Liver (tissue), 9 donors: ENCODE results near the gene SLC24A3. TPM values are rescaled to one million over a fixed set of nuclear protein-coding genes. Genes with fewer than 3 reads are reported as not detected.

ENCODE experiments used
- DNase-seq: peaks from one replicate; pipeline ENCODE4 v3.0.0-alpha.2; 2017; ENCODE audit warnings: low spot score
- H3K27ac ChIP-seq, 2 donors: one replicate each; pipeline ENCODE4 v1.7.0; 2013; ENCODE audit warnings: inconsistent platforms in 2 of 2, low read length in 2 of 2, control low read depth in 1 of 2, low read depth in 1 of 2, mild to moderate bottlenecking in 1 of 2
- H3K27me3 ChIP-seq, 4 donors: one replicate each; pipeline versions ENCODE4 v1.6.1 to v1.7.0; 2013; ENCODE audit warnings: low read length in 3 of 4, inconsistent platforms in 1 of 4, mild to moderate bottlenecking in 1 of 4, moderate library complexity in 1 of 4; ENCODE audit not compliant: control insufficient read depth in 4 of 4, insufficient read depth in 4 of 4
- H3K36me3 ChIP-seq, 4 donors: one replicate each; pipeline versions ENCODE4 v1.6.1 to v1.7.0; 2013; ENCODE audit warnings: low read length in 3 of 4, mild to moderate bottlenecking in 3 of 4, low read depth in 1 of 4, moderate library complexity in 1 of 4; ENCODE audit not compliant: control insufficient read depth in 4 of 4, insufficient read depth in 3 of 4
- H3K4me1 ChIP-seq, 4 donors: one replicate each; pipeline versions ENCODE4 v1.6.1 to v1.7.0; 2013; ENCODE audit warnings: low read length in 3 of 4, mild to moderate bottlenecking in 3 of 4, moderate library complexity in 1 of 4; ENCODE audit not compliant: control insufficient read depth in 4 of 4, insufficient read depth in 4 of 4
- H3K4me3 ChIP-seq, 3 donors: one replicate each; pipeline versions ENCODE4 v1.6.1 to v1.7.0; 2013; ENCODE audit warnings: low read length in 3 of 3, control low read depth in 1 of 3, low read depth in 1 of 3, mild to moderate bottlenecking in 1 of 3
- H3K9ac ChIP-seq, 2 donors: one replicate each; pipeline ENCODE4 v1.7.0; 2013; ENCODE audit warnings: low read length in 2 of 2, mild to moderate bottlenecking in 2 of 2, moderate library complexity in 2 of 2, control low read depth in 1 of 2, low read depth in 1 of 2
- H3K9me3 ChIP-seq, 4 donors: one replicate each; pipeline versions ENCODE4 v1.6.1 to v1.7.0; 2013; ENCODE audit warnings: low read length in 3 of 4; ENCODE audit not compliant: control insufficient read depth in 4 of 4
- EGR1 ChIP-seq, 2 donors: IDR thresholded peaks; 2 replicates each; pipeline ENCODE4 v1.6.1; 2016 to 2018; ENCODE audit warnings: antibody characterized with exemption in 2 of 2, low read depth in 2 of 2
- FOXA1 ChIP-seq: IDR thresholded peaks from 2 replicates; pipeline ENCODE4 v1.6.1; 2016; ENCODE audit warnings: antibody characterized with exemption
- FOXA2 ChIP-seq: IDR thresholded peaks from 2 replicates; pipeline ENCODE4 v1.6.1; 2016; ENCODE audit warnings: antibody characterized with exemption
- GABPA ChIP-seq, 2 donors: IDR thresholded peaks in 1 of 2; conservative IDR thresholded peaks in 1 of 2; 2 replicates each; pipeline ENCODE4 v1.6.1; 2016; ENCODE audit warnings: antibody characterized with exemption in 2 of 2, mild to moderate bottlenecking in 1 of 2, moderate library complexity in 1 of 2
- HNF4G ChIP-seq: IDR thresholded peaks from 2 replicates; pipeline ENCODE4 v1.6.1; 2016; ENCODE audit warnings: antibody characterized with exemption
- JUND ChIP-seq, 2 donors: IDR thresholded peaks; 2 replicates each; pipeline ENCODE4 v1.6.1; 2016; ENCODE audit warnings: antibody characterized with exemption in 2 of 2
- NR2F2 ChIP-seq: IDR thresholded peaks from 2 replicates; pipeline ENCODE4 v1.6.1; 2016; ENCODE audit warnings: antibody characterized with exemption
- RAD21 ChIP-seq, 2 donors: IDR thresholded peaks; 2 replicates each; pipeline ENCODE4 v1.6.1; 2016; ENCODE audit warnings: antibody characterized with exemption in 2 of 2, mild to moderate bottlenecking in 2 of 2
- REST ChIP-seq: IDR thresholded peaks from 2 replicates; pipeline ENCODE4 v1.6.1; 2016; ENCODE audit warnings: antibody characterized with exemption, mild to moderate bottlenecking
- RXRA ChIP-seq, 2 donors: IDR thresholded peaks; 2 replicates each; pipeline ENCODE4 v1.6.1; 2017 to 2018; ENCODE audit warnings: antibody characterized with exemption in 2 of 2, mild to moderate bottlenecking in 1 of 2
- TAF1 ChIP-seq: conservative IDR thresholded peaks from 2 replicates; pipeline ENCODE4 v1.6.1; 2016; ENCODE audit warnings: antibody characterized with exemption, mild to moderate bottlenecking
- YY1 ChIP-seq: IDR thresholded peaks from 2 replicates; pipeline ENCODE4 v1.6.1; 2016; ENCODE audit warnings: antibody characterized with exemption, mild to moderate bottlenecking
- WGBS: extraction: QIAGEN DNeasy Blood & Tissue Kit; methylation state at CpG from one replicate; pipeline ENCODE4 v1.1.7; 2013; 5-methylcytosine and 5-hydroxymethylcytosine counted together
- polyA plus RNA-seq, 2 donors: library from polyadenylated mRNA; stranded (reverse) in 1 of 2; unstranded in 1 of 2; fragments of 200-250 nt in 1 of 2; fragments of >200 nt in 1 of 2; fragmentation: Nextera tagmentation in 1 of 2; extraction: Ambion mirVana in 1 of 2; gene quantifications; one replicate each; pipeline versions ENCODE4 v1.2.1 to v1.2.3, GENCODE V29; 2013 to 2015
- total RNA-seq, 2 donors: library from RNA; depleted of rRNA; stranded (reverse); fragments of >200 nt; gene quantifications; one replicate each; pipeline ENCODE4 v1.2.3, GENCODE V29; 2014
- TF ChIP-seq, protein P1 (sequence below): fragments of 150-350 bp; IDR thresholded peaks from 2 replicates; pipeline ENCODE4 v1.5.1; 2017; ENCODE audit warnings: improper control_type of control experiment, low read depth, low read length; ENCODE audit not compliant: missing input control
- TF ChIP-seq, protein P2 (sequence below): IDR thresholded peaks from 2 replicates; pipeline ENCODE4 v1.6.1; 2016; ENCODE audit warnings: antibody characterized with exemption
- donor health status: healthy.
- donor health status: healthy.
- donor health status: healthy.
- donor health status: healthy.
- donor health status: healthy.

Gene SLC24A3
- total and polyA plus RNA-seq, 4 donors, result 0.28 to 1.8 (median 0.46) TPM

- Histone ChIP-seq H3K9me3 (no peaks in the 10 kb centered on the region), H3K4me3 (no peak overlapping the region), H3K27ac (no peak overlapping the region), H3K4me1 (no peaks in the 10 kb centered on the region), H3K27me3 (peaks cover 0 to 5% (median 0%) of the 10 kb centered on the region in 4 donors), H3K36me3 (no peaks in the 10 kb centered on the region), H3K9ac (no peak overlapping the region)
- 80% methylated on average over 4 of the region's 4 CpGs for WGBS
- DNase-seq, result no peak
- TF ChIP-seq, protein P1, sequence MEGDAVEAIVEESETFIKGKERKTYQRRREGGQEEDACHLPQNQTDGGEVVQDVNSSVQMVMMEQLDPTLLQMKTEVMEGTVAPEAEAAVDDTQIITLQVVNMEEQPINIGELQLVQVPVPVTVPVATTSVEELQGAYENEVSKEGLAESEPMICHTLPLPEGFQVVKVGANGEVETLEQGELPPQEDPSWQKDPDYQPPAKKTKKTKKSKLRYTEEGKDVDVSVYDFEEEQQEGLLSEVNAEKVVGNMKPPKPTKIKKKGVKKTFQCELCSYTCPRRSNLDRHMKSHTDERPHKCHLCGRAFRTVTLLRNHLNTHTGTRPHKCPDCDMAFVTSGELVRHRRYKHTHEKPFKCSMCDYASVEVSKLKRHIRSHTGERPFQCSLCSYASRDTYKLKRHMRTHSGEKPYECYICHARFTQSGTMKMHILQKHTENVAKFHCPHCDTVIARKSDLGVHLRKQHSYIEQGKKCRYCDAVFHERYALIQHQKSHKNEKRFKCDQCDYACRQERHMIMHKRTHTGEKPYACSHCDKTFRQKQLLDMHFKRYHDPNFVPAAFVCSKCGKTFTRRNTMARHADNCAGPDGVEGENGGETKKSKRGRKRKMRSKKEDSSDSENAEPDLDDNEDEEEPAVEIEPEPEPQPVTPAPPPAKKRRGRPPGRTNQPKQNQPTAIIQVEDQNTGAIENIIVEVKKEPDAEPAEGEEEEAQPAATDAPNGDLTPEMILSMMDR, result no peak
- TF ChIP-seq GABPA (IDR thresholded peaks at IDR 0.05 in 1 of 2, conservative IDR thresholded peaks at IDR 0.05 in 1 of 2) (no peak), RAD21 (IDR thresholded peaks at IDR 0.05) (no peak), JUND (IDR thresholded peaks at IDR 0.05) (no peak), RXRA (IDR thresholded peaks at IDR 0.05) (no peak), HNF4G (no peak), NR2F2 (no peak), TAF1 (no peak), YY1 (no peak), EGR1 (IDR thresholded peaks at IDR 0.05; ENCODE audit: low read depth in 2 of 2) (no peak), FOXA2 (no peak), REST (no peak), FOXA1 (no peak)
Measured at GRCh38 chr20:19501476-19502115, 289.2 kb downstream of the SLC24A3 start.

- WGBS, result 80% methylated on average over 5 of the region's 5 CpGs
- peaks cover 0 to 5% (median 0%) of the 10 kb centered on the region in 4 donors for H3K27me3 ChIP-seq
- no peaks in the 10 kb centered on the region for H3K9me3 ChIP-seq
- no peak overlapping the region for H3K9ac ChIP-seq
- no peak overlapping the region for H3K27ac ChIP-seq
- H3K4me3 ChIP-seq, result no peak overlapping the region
- no peaks in the 10 kb centered on the region for H3K36me3 ChIP-seq
- no peaks in the 10 kb centered on the region for H3K4me1 ChIP-seq
- no peak for DNase-seq
- TF ChIP-seq RXRA (IDR thresholded peaks at IDR 0.05) (no peak), RAD21 (IDR thresholded peaks at IDR 0.05) (no peak), EGR1 (IDR thresholded peaks at IDR 0.05; ENCODE audit: low read depth in 2 of 2) (no peak)
Measured at GRCh38 chr20:19502169-19502568, 289.7 kb downstream of the SLC24A3 start.

- no peak for DNase-seq
- Histone ChIP-seq H3K27me3 (peaks cover 0 to 5% (median 0%) of the 10 kb centered on the region in 4 donors), H3K9me3 (no peaks in the 10 kb centered on the region), H3K9ac (no peak overlapping the region), H3K27ac (no peak overlapping the region), H3K36me3 (no peaks in the 10 kb centered on the region), H3K4me3 (no peak overlapping the region), H3K4me1 (no peaks in the 10 kb centered on the region)
- TF ChIP-seq, protein P1, result no peak
- no peak for TF ChIP-seq TAF1
- TF ChIP-seq GABPA (IDR thresholded peaks at IDR 0.05 in 1 of 2, conservative IDR thresholded peaks at IDR 0.05 in 1 of 2), result no peak
- TF ChIP-seq, protein P2, sequence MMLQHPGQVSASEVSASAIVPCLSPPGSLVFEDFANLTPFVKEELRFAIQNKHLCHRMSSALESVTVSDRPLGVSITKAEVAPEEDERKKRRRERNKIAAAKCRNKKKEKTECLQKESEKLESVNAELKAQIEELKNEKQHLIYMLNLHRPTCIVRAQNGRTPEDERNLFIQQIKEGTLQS, result no peak
- TF ChIP-seq HNF4G, result no peak
- TF ChIP-seq EGR1 (IDR thresholded peaks at IDR 0.05; ENCODE audit: low read depth in 2 of 2), result no peak
- TF ChIP-seq YY1, result no peak
Measured at GRCh38 chr20:19504251-19504650, 291.8 kb downstream of the SLC24A3 start.
